AG09319 (cell line): ENCODE results near the gene KLF6.

Source experiments
- DNase-seq: peaks from one replicate; pipeline ENCODE4 v3.0.0-alpha.2; 2010; ENCODE audit warnings: low read depth; ENCODE audit errors: extremely low read depth
- CTCF ChIP-seq: IDR thresholded peaks from 2 replicates; pipeline ENCODE4 v1.5.1; 2011; ENCODE audit warnings: low read depth, mild to moderate bottlenecking, inconsistent platforms, low read length, moderate library complexity

The KLF6 gene

GRCh38 chr10:3805201-3805790 is 20.3 kb upstream of the KLF6 start:
- no peak for DNase-seq
- no peak for TF ChIP-seq CTCF

DNA sequence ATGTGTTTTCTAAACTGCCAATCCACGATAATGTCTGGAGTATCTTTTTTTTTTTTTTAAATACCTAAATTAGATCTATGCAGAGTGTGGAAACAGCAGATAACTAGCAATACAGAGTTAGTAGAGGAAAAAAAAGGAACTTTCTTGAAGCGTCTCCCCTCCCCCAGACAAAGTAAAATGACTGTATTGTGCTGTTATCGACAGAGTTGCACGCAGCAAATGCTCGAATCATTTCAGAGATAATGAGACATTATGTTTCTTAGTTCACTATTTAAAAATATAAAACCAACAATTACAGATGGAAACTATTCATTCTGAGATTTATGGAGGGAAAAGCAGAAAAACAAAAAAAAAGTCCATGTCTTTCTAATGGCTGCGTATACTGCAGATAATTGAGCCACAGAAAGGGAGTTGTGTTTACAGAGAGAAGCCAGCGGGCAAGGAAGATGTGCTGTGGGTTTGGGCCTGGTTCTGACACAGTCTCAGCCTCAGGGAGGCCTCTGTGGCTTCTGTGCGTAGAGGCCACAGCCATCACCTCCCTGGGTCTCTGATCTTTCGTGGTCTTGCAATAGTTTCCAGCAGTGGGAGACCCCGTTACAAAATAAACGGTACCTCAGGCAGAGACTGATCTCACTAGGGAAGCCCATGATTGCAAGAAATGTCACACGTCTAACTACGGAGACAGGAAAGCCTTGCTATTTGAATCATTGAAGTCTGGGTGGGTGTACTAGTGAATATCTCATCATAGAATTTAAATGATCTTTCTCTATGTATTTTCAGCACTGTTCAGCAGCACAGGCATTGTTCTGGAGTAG is 19.1 kb upstream of the KLF6 start:
- no peak for TF ChIP-seq CTCF
- no peak for DNase-seq

DNA sequence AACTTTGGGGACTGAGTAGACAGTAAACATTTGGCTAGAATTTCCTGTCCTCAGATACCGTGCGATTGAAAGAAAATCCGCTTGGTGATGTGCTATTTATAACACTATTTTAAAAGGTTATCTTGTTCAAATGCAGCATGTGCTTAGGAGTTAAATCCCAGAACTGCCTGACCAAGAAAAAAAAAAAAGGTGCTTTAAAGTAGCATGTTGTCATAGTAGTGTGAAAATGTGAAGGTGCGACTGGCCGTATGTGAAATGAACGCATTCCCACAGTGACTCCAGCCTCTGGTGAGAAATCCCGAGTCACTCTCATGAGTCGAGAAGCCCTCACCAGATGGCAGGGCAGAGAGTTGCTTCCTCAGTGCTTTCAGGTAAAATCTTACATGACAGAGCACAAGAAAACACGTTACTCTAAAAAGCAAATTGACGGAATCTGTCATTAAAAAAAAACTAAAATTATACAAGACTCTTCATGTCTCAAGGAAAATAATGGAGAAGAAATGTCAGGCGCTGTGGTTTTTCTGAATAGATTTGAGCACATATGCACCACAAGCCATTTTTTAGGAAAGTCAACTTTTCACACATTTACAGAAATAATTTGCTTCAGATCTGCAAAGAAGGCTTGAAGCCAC is 18.4 kb upstream of the KLF6 start:
- no peak for DNase-seq
- TF ChIP-seq CTCF: no peak

DNA sequence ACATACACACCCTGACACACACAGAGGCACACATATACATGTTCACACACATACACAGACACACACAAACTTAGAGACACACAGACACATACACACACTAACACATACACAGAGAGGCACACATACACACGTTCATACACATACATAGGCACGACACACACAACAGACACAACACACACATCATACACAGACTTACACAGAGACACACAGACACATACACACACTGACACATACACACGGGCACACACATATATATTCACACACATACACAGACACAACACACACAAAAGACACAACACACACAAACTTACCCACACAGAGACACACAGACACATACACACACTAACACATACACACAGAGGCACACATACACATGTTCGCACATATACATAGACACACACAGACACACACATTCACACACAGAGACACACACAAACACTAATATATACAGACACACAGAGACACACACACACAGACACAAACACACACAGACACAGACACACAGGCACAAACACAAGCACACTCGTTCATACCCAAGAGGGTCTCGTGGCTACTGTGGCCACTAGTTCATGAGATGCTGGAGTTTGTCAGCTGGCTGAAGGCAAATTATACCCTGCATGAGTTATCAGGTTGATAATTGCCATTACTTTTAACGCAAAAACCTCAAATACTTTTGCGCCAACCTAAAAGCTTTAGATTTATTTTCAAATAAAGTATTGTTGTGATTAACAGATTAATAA is 17.7 kb upstream of the KLF6 start:
- TF ChIP-seq CTCF: no peak
- DNase-seq: no peak

GRCh38 chr10:3801558-3802192 is 16.7 kb upstream of the KLF6 start:
- DNase-seq: no peak
- TF ChIP-seq CTCF: no peak

DNA sequence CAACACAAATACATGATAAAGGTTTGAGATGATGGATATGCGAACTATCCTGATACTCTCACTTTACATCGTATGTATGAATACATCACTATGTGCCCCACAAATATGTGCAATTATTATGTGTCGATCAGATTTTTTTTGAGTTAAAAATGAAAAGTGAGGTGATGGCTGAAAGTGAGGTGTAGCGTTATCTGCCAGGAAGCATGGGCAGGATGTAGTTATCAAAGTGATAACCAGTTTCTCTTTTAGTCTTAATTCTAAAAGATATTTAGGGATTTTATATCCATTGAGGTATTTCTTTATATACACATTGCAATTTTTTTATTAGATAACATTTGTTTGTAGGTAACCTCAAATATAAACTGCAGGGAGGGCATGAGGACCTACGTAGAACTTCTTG is 15.6 kb upstream of the KLF6 start:
- no peak for DNase-seq
- no peak for TF ChIP-seq CTCF
